ENCODE measurements around the gene ABCB6.

The ABCB6 gene

GRCh38 chr2:219250049-219250781 lies 31.5 kb upstream of the ABCB6 start:
- Mint-ChIP-seq H3K36me3 (peaks cover 43 to 56% of the 10 kb centered on the region in 2 donors), H3K27me3 (no peaks in the 10 kb centered on the region), H3K4me1 (peaks cover 62 to 75% of the 10 kb centered on the region in 2 donors), H3K27ac (peak overlapping the region; percentile 51), H3K9me3 (no peaks in the 10 kb centered on the region), H3K4me3 (peak overlapping the region; percentile 65 to 79)
- ATAC-seq (replicated peaks) (no peak), DNase-seq (no peak)

GRCh38 chr2:219249203-219249980 lies 30.6 kb upstream of the ABCB6 start:
- peak overlapping the region; percentile 65 to 79 for H3K4me3 Mint-ChIP-seq
- peak; percentile 34 for DNase-seq
- peaks cover 43 to 56% of the 10 kb centered on the region in 2 donors for H3K36me3 Mint-ChIP-seq
- H3K4me1 Mint-ChIP-seq: peaks cover 61 to 75% of the 10 kb centered on the region in 2 donors
- no peaks in the 10 kb centered on the region for H3K9me3 Mint-ChIP-seq
- peak overlapping the region; percentile 94 for H3K27ac Mint-ChIP-seq
- ATAC-seq (replicated peaks): peak; percentile 26 to 35
- no peaks in the 10 kb centered on the region for H3K27me3 Mint-ChIP-seq

- Mint-ChIP-seq H3K27ac (peak overlapping the region; percentile 94), H3K4me3 (peak overlapping the region; percentile 65 to 79), H3K4me1 (peaks cover 61 to 75% of the 10 kb centered on the region in 2 donors), H3K9me3 (no peaks in the 10 kb centered on the region), H3K36me3 (peaks cover 43 to 56% of the 10 kb centered on the region in 2 donors), H3K27me3 (no peaks in the 10 kb centered on the region)
- DNase-seq: no peak
- ATAC-seq (replicated peaks): no peak
These were observed 30.1 kb upstream of the ABCB6 start for GRCh38 chr2:219248845-219249202.

DNA sequence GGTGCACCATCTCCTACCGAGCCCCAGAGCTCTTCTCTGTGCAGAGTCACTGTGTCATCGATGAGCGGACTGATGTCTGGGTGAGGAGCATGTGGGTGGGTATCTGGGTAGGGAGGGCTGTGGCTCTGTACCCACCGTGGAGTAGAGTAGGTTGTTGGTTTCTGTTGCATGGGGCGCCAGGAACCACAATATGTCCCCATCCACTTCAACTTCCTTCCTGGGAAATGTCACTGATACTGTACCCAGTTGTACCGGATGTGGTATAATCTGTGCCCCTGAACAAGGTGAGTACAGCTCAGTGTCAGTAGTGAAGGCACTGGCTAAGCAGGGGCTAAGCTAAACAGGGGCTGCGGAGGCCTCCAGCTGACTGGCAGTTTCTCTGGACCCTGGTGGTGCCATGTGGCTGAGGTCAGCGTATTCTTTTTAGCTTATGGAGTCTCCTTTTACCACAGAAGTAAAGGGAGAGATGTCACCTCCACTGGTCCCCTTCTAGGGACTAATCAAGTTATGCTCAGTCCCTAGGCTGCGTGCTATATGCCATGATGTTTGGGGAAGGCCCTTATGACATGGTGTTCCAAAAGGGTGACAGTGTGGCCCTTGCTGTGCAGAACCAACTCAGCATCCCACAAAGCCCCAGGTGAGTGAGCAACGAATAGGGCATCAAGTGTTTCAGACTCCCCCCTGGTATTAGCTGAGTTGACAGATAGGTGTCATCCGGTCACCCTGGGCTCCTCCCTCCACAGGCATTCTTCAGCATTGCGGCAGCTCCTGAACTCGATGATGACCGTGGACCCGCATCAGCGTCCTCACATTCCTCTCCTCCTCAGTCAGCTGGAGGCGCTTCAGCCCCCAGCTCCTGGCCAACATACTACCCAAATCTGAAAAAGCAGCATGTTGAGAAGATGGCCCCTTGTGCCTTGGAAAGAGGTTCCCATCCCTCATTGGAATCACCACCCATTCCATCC lies 29.2 kb upstream of the ABCB6 start:
- H3K36me3 Mint-ChIP-seq: peaks cover 40 to 56% of the 10 kb centered on the region in 2 donors
- DNase-seq (peak; percentile 50), ATAC-seq (replicated peaks) (peak; percentile 66 to 72)
- H3K27me3 Mint-ChIP-seq: no peaks in the 10 kb centered on the region
- H3K27ac Mint-ChIP-seq: peak overlapping the region; percentile 91
- H3K4me3 Mint-ChIP-seq: peak overlapping the region; percentile 64 to 70
- H3K4me1 Mint-ChIP-seq: peaks cover 65 to 74% of the 10 kb centered on the region in 2 donors
- no peaks in the 10 kb centered on the region for H3K9me3 Mint-ChIP-seq

DNA sequence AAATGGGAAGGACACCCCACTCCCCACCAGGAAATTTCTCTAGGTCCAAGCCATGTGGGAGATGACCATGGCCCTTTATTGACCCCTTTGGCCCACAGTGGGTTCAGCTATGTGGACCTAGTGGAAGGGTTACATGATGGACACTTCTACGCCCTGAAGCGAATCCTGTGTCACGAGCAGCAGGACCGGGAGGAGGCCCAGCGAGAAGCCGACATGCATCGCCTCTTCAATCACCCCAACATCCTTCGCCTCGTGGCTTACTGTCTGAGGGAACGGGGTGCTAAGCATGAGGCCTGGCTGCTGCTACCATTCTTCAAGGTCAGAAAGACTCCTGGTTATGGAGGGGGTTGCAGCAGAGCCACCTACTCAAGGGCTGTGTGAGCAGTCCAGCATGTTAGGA lies 27.8 kb upstream of the ABCB6 start:
- Mint-ChIP-seq H3K27ac (peak overlapping the region; percentile 91), H3K27me3 (no peaks in the 10 kb centered on the region), H3K36me3 (peaks cover 31 to 45% of the 10 kb centered on the region in 2 donors), H3K4me1 (peaks cover 53 to 65% of the 10 kb centered on the region in 2 donors), H3K4me3 (peak overlapping the region; percentile 50 to 60), H3K9me3 (no peaks in the 10 kb centered on the region)
- DNase-seq: no peak
- ATAC-seq (replicated peaks): no peak

DNA sequence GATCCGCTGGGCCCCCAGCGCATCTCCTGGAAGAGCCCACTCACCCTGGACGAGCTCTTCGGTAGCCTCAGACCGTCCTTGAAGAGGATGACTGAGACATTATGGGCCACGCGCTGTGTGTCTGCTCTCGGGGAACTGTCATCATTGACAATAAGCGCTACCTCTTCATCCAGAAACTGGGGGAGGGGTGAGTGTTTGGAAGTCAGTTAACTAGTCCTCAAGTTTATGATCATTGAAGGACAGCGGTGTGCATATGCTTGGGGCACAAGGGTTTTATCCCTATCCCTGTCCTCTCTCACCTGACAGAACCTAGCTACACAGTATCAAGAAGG lies 27.1 kb upstream of the ABCB6 start:
- no peaks in the 10 kb centered on the region for H3K9me3 Mint-ChIP-seq

GRCh38 chr2:219245148-219245898 lies 26.6 kb upstream of the ABCB6 start, which contains the start of the genes GLB1L and STK16:
Gene GLB1L (minus strand): TSS chr2:219245444. CDS start chr2:219243573, 1,871 bp downstream.
Gene STK16 (plus strand): TSS chr2:219245479. CDS start chr2:219246000, 521 bp downstream.
- DNase-seq: peak; percentile 89
- Mint-ChIP-seq H3K36me3 (peaks cover 24 to 37% of the 10 kb centered on the region in 2 donors), H3K4me1 (peaks cover 42 to 53% of the 10 kb centered on the region in 2 donors), H3K9me3 (no peaks in the 10 kb centered on the region), H3K27me3 (no peaks in the 10 kb centered on the region), H3K27ac (peak within 1 kb of the TSS; percentile 96), H3K4me3 (peak within 1 kb of the TSS; percentile 92)
- peak; percentile 77 for ATAC-seq (replicated peaks)

More for the DNA sequence above, 27.1 kb upstream of the ABCB6 start:
- DNase-seq: no peak
- Mint-ChIP-seq H3K4me1 (peaks cover 47 to 58% of the 10 kb centered on the region in 2 donors), H3K27me3 (no peaks in the 10 kb centered on the region), H3K36me3 (peaks cover 29 to 43% of the 10 kb centered on the region in 2 donors), H3K27ac (peak overlapping the region; percentile 96), H3K4me3 (peak overlapping the region; percentile 92)
- ATAC-seq (replicated peaks): no peak

DNA sequence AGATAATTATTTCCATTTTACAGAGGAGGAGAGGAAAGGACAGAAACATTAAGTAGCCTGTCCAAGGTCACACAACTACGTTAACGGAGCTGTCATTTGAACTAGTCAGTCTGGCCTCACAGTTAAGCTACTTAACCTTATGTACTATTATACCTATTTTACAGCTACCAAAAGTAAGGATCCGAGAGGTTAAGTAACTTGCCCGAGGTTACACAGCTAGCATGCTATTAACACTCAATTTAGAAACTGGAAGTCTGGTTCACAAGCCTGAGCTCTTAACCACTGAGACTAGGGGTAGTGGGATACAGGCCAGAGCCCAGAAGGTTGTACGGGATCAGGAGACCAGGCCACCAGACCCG lies 26.0 kb upstream of the ABCB6 start:
- ATAC-seq (replicated peaks) (no peak), DNase-seq (no peak)
- Mint-ChIP-seq H3K36me3 (peaks cover 22 to 34% of the 10 kb centered on the region in 2 donors), H3K4me1 (peaks cover 37 to 47% of the 10 kb centered on the region in 2 donors), H3K9me3 (no peaks in the 10 kb centered on the region), H3K4me3 (peak overlapping the region; percentile 92), H3K27ac (peak overlapping the region; percentile 96), H3K27me3 (no peaks in the 10 kb centered on the region)

DNA sequence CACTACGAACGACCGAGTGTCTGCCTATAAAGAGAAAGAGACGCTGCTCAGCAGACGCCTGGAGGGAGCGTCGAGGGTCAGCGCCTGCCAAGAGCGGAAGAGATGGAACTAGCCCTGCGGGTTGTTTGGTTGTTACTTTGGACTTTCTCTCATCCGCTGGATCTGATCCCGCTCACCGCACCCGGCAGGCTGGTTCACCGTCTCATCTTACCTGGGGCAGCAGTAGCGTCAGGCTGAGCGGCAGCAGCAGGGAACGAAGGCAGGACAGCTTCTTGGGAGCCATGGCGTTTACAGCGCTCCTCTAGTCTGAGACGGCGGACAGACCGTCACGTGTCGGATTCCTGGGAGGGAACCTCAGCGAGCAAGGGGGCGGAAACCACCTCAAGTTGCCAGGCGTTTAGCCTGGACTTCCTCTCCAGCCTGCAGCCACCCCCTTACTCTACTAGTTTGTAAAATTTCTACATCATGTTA lies 24.6 kb upstream of the ABCB6 start:
- Mint-ChIP-seq H3K9me3 (no peaks in the 10 kb centered on the region), H3K4me1 (peaks cover 24 to 33% of the 10 kb centered on the region in 2 donors), H3K27me3 (no peaks in the 10 kb centered on the region), H3K4me3 (peak overlapping the region; percentile 73 to 78), H3K36me3 (peaks cover 18 to 24% of the 10 kb centered on the region in 2 donors), H3K27ac (peak overlapping the region; percentile 86)
- DNase-seq (no peak), ATAC-seq (replicated peaks) (no peak)

DNA sequence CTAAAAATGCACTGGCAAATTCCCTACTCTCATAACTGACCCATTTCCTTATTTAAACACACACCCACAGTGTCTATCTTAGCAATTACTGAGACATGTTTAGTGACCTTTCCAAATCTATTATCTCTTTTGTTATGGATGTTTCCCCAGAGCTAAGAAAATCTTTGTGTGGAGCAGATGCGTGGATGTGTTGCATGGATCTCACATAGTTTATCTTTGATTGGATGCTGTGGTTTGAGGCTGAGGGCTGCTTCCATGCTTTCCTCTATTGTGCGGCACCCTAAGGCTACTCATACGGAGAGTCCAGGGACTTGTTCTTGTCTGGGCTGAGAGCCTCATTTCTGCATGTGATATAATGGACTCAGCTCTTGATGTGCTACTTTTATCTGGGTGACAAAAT lies 15.6 kb upstream of the ABCB6 start:
- H3K4me3 Mint-ChIP-seq: no peak overlapping the region
- ATAC-seq (replicated peaks) (no peak), DNase-seq (no peak)
- H3K27me3 Mint-ChIP-seq: no peaks in the 10 kb centered on the region
- peaks cover 10 to 13% of the 10 kb centered on the region in 2 donors for H3K4me1 Mint-ChIP-seq
- H3K27ac Mint-ChIP-seq: no peak overlapping the region
- peaks cover 37 to 54% of the 10 kb centered on the region in 2 donors for H3K36me3 Mint-ChIP-seq
- no peaks in the 10 kb centered on the region for H3K9me3 Mint-ChIP-seq

DNA sequence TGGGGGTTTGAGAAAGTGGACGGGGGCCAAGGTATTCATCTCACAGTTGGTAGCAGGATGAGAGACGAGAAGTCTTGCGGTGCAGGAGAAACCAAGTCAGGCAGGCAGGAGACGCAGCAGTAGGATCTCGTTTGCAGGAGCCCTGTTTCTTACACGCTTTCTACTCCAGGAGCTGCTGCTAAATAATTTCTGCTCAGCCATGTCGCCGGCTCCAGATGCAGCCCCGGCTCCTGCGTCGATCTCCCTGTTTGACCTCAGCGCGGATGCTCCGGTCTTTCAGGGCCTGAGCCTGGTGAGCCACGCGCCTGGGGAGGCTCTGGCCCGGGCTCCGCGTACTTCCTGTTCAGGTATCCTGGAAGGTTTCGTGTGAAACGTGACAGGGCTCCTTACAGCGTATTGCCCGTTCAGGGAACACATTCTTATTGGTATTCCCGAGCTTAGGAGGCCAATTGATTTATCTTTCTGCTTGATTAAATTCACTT lies 11.3 kb upstream of the ABCB6 start:
- Mint-ChIP-seq H3K27ac (peak overlapping the region; percentile 98), H3K4me1 (peaks cover 19 to 40% of the 10 kb centered on the region in 2 donors), H3K36me3 (peaks cover 29 to 41% of the 10 kb centered on the region in 2 donors), H3K27me3 (no peaks in the 10 kb centered on the region), H3K9me3 (no peaks in the 10 kb centered on the region), H3K4me3 (peak overlapping the region; percentile 97 to 98)
- ATAC-seq (replicated peaks) (peak; percentile 29 to 35), DNase-seq (peak; percentile 32)

- Mint-ChIP-seq H3K4me1 (peaks cover 18 to 40% of the 10 kb centered on the region in 2 donors), H3K36me3 (peaks cover 30 to 41% of the 10 kb centered on the region in 2 donors), H3K27me3 (no peaks in the 10 kb centered on the region), H3K4me3 (peak within 1 kb of the TSS; percentile 97 to 98), H3K9me3 (no peaks in the 10 kb centered on the region), H3K27ac (peak within 1 kb of the TSS; percentile 98)
- peak; percentile 99 for DNase-seq
- ATAC-seq (replicated peaks): peak; percentile 97 to 98
These were observed 10.7 kb upstream of the ABCB6 start, which contains the start of the genes ANKZF1 and ATG9A for GRCh38 chr2:219229305-219230058. Gene ANKZF1 (plus strand): TSS chr2:219229806. CDS start chr2:219230258, 452 bp downstream. Gene ATG9A (minus strand): TSS chr2:219229636. CDS start chr2:219228024, 1,612 bp downstream.

Measured in stimulated activated naive B cell treated with anti-CD40 and anti-IgM and Interleukin-4, amounts not matched to agents 10 μg/mL and 1 μg/mL and 100 μg/mL, for 72 hours (primary cell).